ENCODE measurements around the gene NFATC2. TPM values are rescaled to one million over a fixed set of nuclear protein-coding genes. Genes with fewer than 3 reads are reported as not detected.

The NFATC2 gene
- total RNA-seq, 1 donor from 2014 or later: 4.8 TPM

GRCh38 chr20:51495921-51496545 lies 46.5 kb downstream of the NFATC2 start:
- no peak for TF ChIP-seq CTCF (conservative IDR thresholded peaks at IDR 0.05)
- DNase-seq (ENCODE audit: extremely low spot score, unreplicated experiment): no peak
- peaks cover 42% of the 10 kb centered on the region for H3K4me1 Mint-ChIP-seq (ENCODE audit: unreplicated experiment)
- H3K27me3 Mint-ChIP-seq: no peaks in the 10 kb centered on the region
- H3K4me3 Mint-ChIP-seq: no peak overlapping the region
- H3K36me3 Mint-ChIP-seq: peaks cover 5% of the 10 kb centered on the region
- no peak overlapping the region for H3K27ac Mint-ChIP-seq
- H3K9me3 Mint-ChIP-seq: no peaks in the 10 kb centered on the region

GRCh38 chr20:51495291-51495690 lies 47.2 kb downstream of the NFATC2 start:
- no peak for DNase-seq (ENCODE audit: extremely low spot score, unreplicated experiment)
- Mint-ChIP-seq H3K9me3 (no peaks in the 10 kb centered on the region), H3K27me3 (no peaks in the 10 kb centered on the region), H3K4me1 (ENCODE audit: unreplicated experiment) (peaks cover 42% of the 10 kb centered on the region), H3K36me3 (peaks cover 5% of the 10 kb centered on the region), H3K4me3 (no peak overlapping the region), H3K27ac (no peak overlapping the region)
- TF ChIP-seq CTCF (conservative IDR thresholded peaks at IDR 0.05): no peak

- TF ChIP-seq CTCF (conservative IDR thresholded peaks at IDR 0.05): no peak
Observed at GRCh38 chr20:51494241-51495110, 48.0 kb downstream of the NFATC2 start.

GRCh38 chr20:51493346-51493791 lies 49.1 kb downstream of the NFATC2 start:
- no peak for DNase-seq (ENCODE audit: extremely low spot score, unreplicated experiment)
- TF ChIP-seq CTCF (conservative IDR thresholded peaks at IDR 0.05): no peak
- H3K4me1 Mint-ChIP-seq (ENCODE audit: unreplicated experiment): peaks cover 45% of the 10 kb centered on the region

More at GRCh38 chr20:51494241-51495110, 48.0 kb downstream of the NFATC2 start:
- Mint-ChIP-seq H3K4me3 (no peak overlapping the region), H3K4me1 (ENCODE audit: unreplicated experiment) (peaks cover 42% of the 10 kb centered on the region), H3K36me3 (peaks cover 5% of the 10 kb centered on the region), H3K27me3 (no peaks in the 10 kb centered on the region), H3K9me3 (no peaks in the 10 kb centered on the region), H3K27ac (no peak overlapping the region)
- DNase-seq (ENCODE audit: extremely low spot score, unreplicated experiment): no peak

GRCh38 chr20:51492167-51493092 lies 50.1 kb downstream of the NFATC2 start:
- TF ChIP-seq CTCF (conservative IDR thresholded peaks at IDR 0.05): no peak
- DNase-seq (ENCODE audit: extremely low spot score, unreplicated experiment): no peak
- Mint-ChIP-seq H3K27ac (no peak overlapping the region), H3K4me1 (ENCODE audit: unreplicated experiment) (peaks cover 45% of the 10 kb centered on the region), H3K27me3 (no peaks in the 10 kb centered on the region), H3K9me3 (no peaks in the 10 kb centered on the region), H3K4me3 (no peak overlapping the region), H3K36me3 (no peaks in the 10 kb centered on the region)

More at GRCh38 chr20:51493346-51493791, 49.1 kb downstream of the NFATC2 start:
- Mint-ChIP-seq H3K27ac (no peak overlapping the region), H3K4me3 (no peak overlapping the region), H3K27me3 (no peaks in the 10 kb centered on the region), H3K9me3 (no peaks in the 10 kb centered on the region), H3K36me3 (no peaks in the 10 kb centered on the region)
